Measurements from ENCODE around the gene KAZN. TPM values are rescaled to one million over a fixed set of nuclear protein-coding genes. Genes with fewer than 3 reads are reported as not detected.

KAZN gene
- polyA plus RNA-seq, 1 experiment, result 3.7 TPM

GRCh38 chr1:14822493-14822892 is 224.0 kb downstream of the KAZN start:
- H3K9me3 ChIP-seq (ENCODE audit: control insufficient read depth, insufficient read depth, low read length), result no peaks in the 10 kb centered on the region; the same call in 1 of the 2 replicates
- no peak for TF ChIP-seq CTCF (IDR thresholded peaks at IDR 0.05; ENCODE audit: low read depth, low read length)
- peaks cover 6% of the 10 kb centered on the region for H3K27me3 ChIP-seq (ENCODE audit: control insufficient read depth, insufficient read depth, low read length)
- no peak for DNase-seq (ENCODE audit: low read depth, low spot score)
- POLR2A ChIA-PET, result no interaction called here
- CTCF ChIA-PET, result no interaction called here
- H3K4me3 ChIP-seq (ENCODE audit: low read depth, low read length), result no peak overlapping the region
- H3K27ac ChIP-seq (ENCODE audit: low read depth, low read length), result no peak overlapping the region

GRCh38 chr1:14822996-14823395 is 224.5 kb downstream of the KAZN start:
- no peak for TF ChIP-seq CTCF (IDR thresholded peaks at IDR 0.05; ENCODE audit: low read depth, low read length)
- Histone ChIP-seq H3K27ac (ENCODE audit: low read depth, low read length) (no peak overlapping the region), H3K27me3 (ENCODE audit: control insufficient read depth, insufficient read depth, low read length) (peaks cover 6% of the 10 kb centered on the region), H3K4me3 (ENCODE audit: low read depth, low read length) (no peak overlapping the region), H3K9me3 (ENCODE audit: control insufficient read depth, insufficient read depth, low read length) (no peaks in the 10 kb centered on the region; the same call in 1 of the 2 replicates)
- no peak for DNase-seq (ENCODE audit: low read depth, low spot score)
- ChIA-PET CTCF (interaction anchor here (1.1 kb wide), 1 partner anchor 224 kb away, joined by 4 read pairs; no protein-coding TSS in a partner anchor), POLR2A (no interaction called here)

GRCh38 chr1:14824314-14824915 is 225.9 kb downstream of the KAZN start:
- ChIA-PET CTCF (interaction anchor here (1.0 to 1.4 kb wide), 2 partner anchors 204 to 223 kb away, joined by 5 to 6 read pairs; no protein-coding TSS in a partner anchor), POLR2A (no interaction called here)
- Histone ChIP-seq H3K27me3 (ENCODE audit: control insufficient read depth, insufficient read depth, low read length) (peaks cover 3% of the 10 kb centered on the region), H3K9me3 (ENCODE audit: control insufficient read depth, insufficient read depth, low read length) (no peaks in the 10 kb centered on the region; the same call in 1 of the 2 replicates), H3K27ac (ENCODE audit: low read depth, low read length) (no peak overlapping the region), H3K4me3 (ENCODE audit: low read depth, low read length) (no peak overlapping the region)
- DNase-seq (ENCODE audit: low read depth, low spot score), result no peak
- TF ChIP-seq CTCF (IDR thresholded peaks at IDR 0.05; ENCODE audit: low read depth, low read length), result no peak

- no peak for TF ChIP-seq CTCF (IDR thresholded peaks at IDR 0.05; ENCODE audit: low read depth, low read length)
- H3K4me3 ChIP-seq (ENCODE audit: low read depth, low read length), result no peak overlapping the region
- ChIA-PET CTCF (interaction anchor here (0.5 to 1.4 kb wide), 3 partner anchors 107 to 222 kb away, joined by 5 to 6 read pairs (median 5); no protein-coding TSS in a partner anchor), POLR2A (no interaction called here)
- H3K9me3 ChIP-seq (ENCODE audit: control insufficient read depth, insufficient read depth, low read length), result no peaks in the 10 kb centered on the region; the same call in 1 of the 2 replicates
- H3K27me3 ChIP-seq (ENCODE audit: control insufficient read depth, insufficient read depth, low read length), result peaks cover 3% of the 10 kb centered on the region
- no peak for DNase-seq (ENCODE audit: low read depth, low spot score)
- peak overlapping the region; percentile 61 for H3K27ac ChIP-seq (ENCODE audit: low read depth, low read length)
Observed at GRCh38 chr1:14825396-14825795, 226.9 kb downstream of the KAZN start.

GRCh38 chr1:14826172-14826636 is 227.7 kb downstream of the KAZN start:
- Histone ChIP-seq H3K9me3 (ENCODE audit: control insufficient read depth, insufficient read depth, low read length) (no peaks in the 10 kb centered on the region; the same call in 1 of the 2 replicates), H3K27me3 (ENCODE audit: control insufficient read depth, insufficient read depth, low read length) (peaks cover 2% of the 10 kb centered on the region), H3K27ac (ENCODE audit: low read depth, low read length) (peak overlapping the region; percentile 61), H3K4me3 (ENCODE audit: low read depth, low read length) (no peak overlapping the region)
- DNase-seq (ENCODE audit: low read depth, low spot score), result peak; percentile 78
- ChIA-PET CTCF (no interaction called here), POLR2A (no interaction called here)
- TF ChIP-seq CTCF (IDR thresholded peaks at IDR 0.05; ENCODE audit: low read depth, low read length), result peak; percentile 23; the same call in 1 of the 2 replicates
